ENCODE measurements around the gene HSPE1.
"Not testable (repeated sequence)": the region's sequence is repeated elsewhere in the genome, so short reads cannot be mapped to it uniquely, and the experiment has no call there.

Gene HSPE1

GRCh38 chr2:197517150-197517549 is 17.0 kb downstream of the HSPE1 start:
- no peak for DNase-seq (ENCODE audit: extremely low read depth, low read depth)
- peak overlapping the region; percentile 69 for H3K4me3 ChIP-seq (replicated peaks; ENCODE audit: low read depth, low read length)
- TF ChIP-seq CTCF (IDR thresholded peaks at IDR 0.05; ENCODE audit: low read depth, low read length, missing control alignments): no peak

- TF ChIP-seq CTCF (IDR thresholded peaks at IDR 0.05; ENCODE audit: low read depth, low read length, missing control alignments): no peak
- no peak for DNase-seq (ENCODE audit: extremely low read depth, low read depth)
- no peak overlapping the region for H3K4me3 ChIP-seq (replicated peaks; ENCODE audit: low read depth, low read length)
These were observed 38.2 kb downstream of the HSPE1 start for GRCh38 chr2:197538412-197538811.

GRCh38 chr2:197539734-197540133 is 39.6 kb downstream of the HSPE1 start:
- TF ChIP-seq CTCF (IDR thresholded peaks at IDR 0.05; ENCODE audit: low read depth, low read length, missing control alignments): no peak
- no peak for DNase-seq (ENCODE audit: extremely low read depth, low read depth)
- no peak overlapping the region for H3K4me3 ChIP-seq (replicated peaks; ENCODE audit: low read depth, low read length)

- no peak for DNase-seq (ENCODE audit: extremely low read depth, low read depth)
- no peak overlapping the region for H3K4me3 ChIP-seq (replicated peaks; ENCODE audit: low read depth, low read length)
- TF ChIP-seq CTCF (IDR thresholded peaks at IDR 0.05; ENCODE audit: low read depth, low read length, missing control alignments): no peak
These were observed 43.0 kb downstream of the HSPE1 start for GRCh38 chr2:197543206-197543605.

- no peak for TF ChIP-seq CTCF (IDR thresholded peaks at IDR 0.05; ENCODE audit: low read depth, low read length, missing control alignments)
- no peak for DNase-seq (ENCODE audit: extremely low read depth, low read depth)
- no peak overlapping the region for H3K4me3 ChIP-seq (replicated peaks; ENCODE audit: low read depth, low read length)
These were observed 47.2 kb downstream of the HSPE1 start for GRCh38 chr2:197547163-197547900.

- H3K4me3 ChIP-seq (replicated peaks; ENCODE audit: low read depth, low read length): no peak overlapping the region
- no peak for DNase-seq (ENCODE audit: extremely low read depth, low read depth)
- TF ChIP-seq CTCF (IDR thresholded peaks at IDR 0.05; ENCODE audit: low read depth, low read length, missing control alignments): no peak
These were observed 48.4 kb downstream of the HSPE1 start for GRCh38 chr2:197548582-197548981.

- H3K4me3 ChIP-seq (replicated peaks; ENCODE audit: low read depth, low read length); DNase-seq (ENCODE audit: extremely low read depth, low read depth): not testable (repeated sequence)
These were observed 51.1 kb downstream of the HSPE1 start for GRCh38 chr2:197551260-197551659.

All from HFF-Myc (cell line).